ENCODE results near the gene PCDHA3.
"Not testable (repeated sequence)": the region's sequence is repeated elsewhere in the genome, so short reads cannot be mapped to it uniquely, and the experiment has no call there.

The PCDHA3 gene

GRCh38 chr5:140821375-140822280 lies 20.8 kb downstream of the PCDHA3 start, which contains the start of gene PCDHA5:
Gene PCDHA5 (plus strand): TSS chr5:140821613.
- CTCF ChIA-PET: interaction anchor here (0.5 to 1.0 kb wide), 3 partner anchors 14 to 20 kb away, joined by 3 read pairs; no protein-coding TSS in a partner anchor

GRCh38 chr5:140822281-140822629 lies 21.4 kb downstream of the PCDHA3 start:
- CTCF ChIA-PET: interaction anchor here (1.0 kb wide), 1 partner anchor 19 kb away, joined by 3 read pairs; no protein-coding TSS in a partner anchor

More at GRCh38 chr5:140821375-140822280, 20.8 kb downstream of the PCDHA3 start, which contains the start of gene PCDHA5:
- peak; percentile 42 for DNase-seq (ENCODE audit: extremely low spot score)
- TF ChIP-seq FOXM1 (IDR thresholded peaks at IDR 0.05; ENCODE audit: borderline replicate concordance): no peak
- TF ChIP-seq FOXA1 (IDR thresholded peaks at IDR 0.05): no peak
- no peak for TF ChIP-seq BHLHE40 (IDR thresholded peaks at IDR 0.05; ENCODE audit: borderline replicate concordance)
- no peak for TF ChIP-seq ZNF384 (IDR thresholded peaks at IDR 0.05)
- no peak for TF ChIP-seq SUZ12 (IDR thresholded peaks at IDR 0.05)
- no peak for TF ChIP-seq SP1 (IDR thresholded peaks at IDR 0.05)
- POLR2A ChIA-PET: no interaction called here

GRCh38 chr5:140822969-140823368 lies 22.1 kb downstream of the PCDHA3 start:
- DNase-seq (ENCODE audit: extremely low spot score); CTCF ChIA-PET; POLR2A ChIA-PET: not testable (repeated sequence)

More at GRCh38 chr5:140822281-140822629, 21.4 kb downstream of the PCDHA3 start:
- no peak for DNase-seq (ENCODE audit: extremely low spot score)
- TF ChIP-seq FOXK2 (IDR thresholded peaks at IDR 0.05) (no peak), ARNT (IDR thresholded peaks at IDR 0.05) (no peak), PKNOX1 (IDR thresholded peaks at IDR 0.05) (no peak), SP1 (IDR thresholded peaks at IDR 0.05) (no peak), TARDBP (IDR thresholded peaks at IDR 0.05) (no peak), BHLHE40 (IDR thresholded peaks at IDR 0.05; ENCODE audit: borderline replicate concordance) (no peak), CTBP1 (IDR thresholded peaks at IDR 0.05; ENCODE audit: borderline replicate concordance) (no peak), SUZ12 (IDR thresholded peaks at IDR 0.05) (no peak), L3MBTL2 (conservative IDR thresholded peaks at IDR 0.05) (no peak)
- POLR2A ChIA-PET: no interaction called here

GRCh38 chr5:140823475-140823874 lies 22.6 kb downstream of the PCDHA3 start:
- POLR2A ChIA-PET: no interaction called here
- DNase-seq (ENCODE audit: extremely low spot score): no peak
- TF ChIP-seq ELF4 (IDR thresholded peaks at IDR 0.05) (no peak), ARNT (IDR thresholded peaks at IDR 0.05) (no peak), PKNOX1 (IDR thresholded peaks at IDR 0.05) (no peak), LEF1 (IDR thresholded peaks at IDR 0.05; ENCODE audit: borderline replicate concordance) (no peak), FOXM1 (IDR thresholded peaks at IDR 0.05; ENCODE audit: borderline replicate concordance) (no peak), L3MBTL2 (conservative IDR thresholded peaks at IDR 0.05) (no peak), TARDBP (IDR thresholded peaks at IDR 0.05) (no peak)
- CTCF ChIA-PET: no interaction called here

- ChIA-PET CTCF (interaction anchor here (0.6 kb wide), 1 partner anchor 708 kb away, joined by 3 read pairs; no protein-coding TSS in a partner anchor), POLR2A (no interaction called here)
- no peak for TF ChIP-seq L3MBTL2 (conservative IDR thresholded peaks at IDR 0.05)
- TF ChIP-seq NFRKB (IDR thresholded peaks at IDR 0.05): no peak
- TF ChIP-seq FOXK2 (IDR thresholded peaks at IDR 0.05): no peak
- no peak for TF ChIP-seq ARNT (IDR thresholded peaks at IDR 0.05)
- TF ChIP-seq PKNOX1 (IDR thresholded peaks at IDR 0.05): no peak
- no peak for TF ChIP-seq FOXA1 (IDR thresholded peaks at IDR 0.05)
- no peak for TF ChIP-seq LEF1 (IDR thresholded peaks at IDR 0.05; ENCODE audit: borderline replicate concordance)
- no peak for TF ChIP-seq CTBP1 (IDR thresholded peaks at IDR 0.05; ENCODE audit: borderline replicate concordance)
- no peak for TF ChIP-seq SUZ12 (IDR thresholded peaks at IDR 0.05)
- no peak for DNase-seq (ENCODE audit: extremely low spot score)
These were observed 27.0 kb downstream of the PCDHA3 start, which contains the start of gene PCDHA6 for GRCh38 chr5:140827704-140828361. Gene PCDHA6 (plus strand): TSS chr5:140827960. CDS start chr5:140828092, 132 bp downstream.

GRCh38 chr5:140828362-140828737 lies 27.5 kb downstream of the PCDHA3 start:
- TF ChIP-seq LEF1 (IDR thresholded peaks at IDR 0.05; ENCODE audit: borderline replicate concordance) (no peak), FOXK2 (IDR thresholded peaks at IDR 0.05) (no peak), TARDBP (IDR thresholded peaks at IDR 0.05) (no peak), L3MBTL2 (conservative IDR thresholded peaks at IDR 0.05) (no peak), NFRKB (IDR thresholded peaks at IDR 0.05) (no peak), ELF4 (IDR thresholded peaks at IDR 0.05) (no peak), CTBP1 (IDR thresholded peaks at IDR 0.05; ENCODE audit: borderline replicate concordance) (no peak), SUZ12 (IDR thresholded peaks at IDR 0.05) (no peak), SP1 (IDR thresholded peaks at IDR 0.05) (no peak), PKNOX1 (IDR thresholded peaks at IDR 0.05) (no peak), FOXA1 (IDR thresholded peaks at IDR 0.05) (no peak), ARNT (IDR thresholded peaks at IDR 0.05) (no peak), HDGF (IDR thresholded peaks at IDR 0.05; ENCODE audit: borderline replicate concordance) (no peak), ZNF384 (IDR thresholded peaks at IDR 0.05) (no peak)
- no peak for DNase-seq (ENCODE audit: extremely low spot score)
- ChIA-PET CTCF (interaction anchor here (0.6 kb wide), 1 partner anchor 708 kb away, joined by 3 read pairs; no protein-coding TSS in a partner anchor), POLR2A (no interaction called here)

GRCh38 chr5:140829511-140830501 lies 28.9 kb downstream of the PCDHA3 start:
- POLR2A ChIA-PET: not testable (repeated sequence)

More at GRCh38 chr5:140829511-140830501, 28.9 kb downstream of the PCDHA3 start:
- CTCF ChIA-PET; DNase-seq (ENCODE audit: extremely low spot score): not testable (repeated sequence)

Data from HEK293T (cell line).